Stimulated activated CD8-positive, alpha-beta memory T cell treated with anti-CD3 and anti-CD28 coated beads, Interleukin-15, amount 100 ng/mL, for 24 hours (primary cell): ENCODE data around the gene PRMT3.
"Not testable (repeated sequence)": the region's sequence is repeated elsewhere in the genome, so short reads cannot be mapped to it uniquely, and the experiment has no call there.

Source experiments
- DNase-seq: peaks from one replicate; pipeline ENCODE4 v3.0.0-alpha.2; 2020; ENCODE audit warnings: low read depth

Gene PRMT3

DNA sequence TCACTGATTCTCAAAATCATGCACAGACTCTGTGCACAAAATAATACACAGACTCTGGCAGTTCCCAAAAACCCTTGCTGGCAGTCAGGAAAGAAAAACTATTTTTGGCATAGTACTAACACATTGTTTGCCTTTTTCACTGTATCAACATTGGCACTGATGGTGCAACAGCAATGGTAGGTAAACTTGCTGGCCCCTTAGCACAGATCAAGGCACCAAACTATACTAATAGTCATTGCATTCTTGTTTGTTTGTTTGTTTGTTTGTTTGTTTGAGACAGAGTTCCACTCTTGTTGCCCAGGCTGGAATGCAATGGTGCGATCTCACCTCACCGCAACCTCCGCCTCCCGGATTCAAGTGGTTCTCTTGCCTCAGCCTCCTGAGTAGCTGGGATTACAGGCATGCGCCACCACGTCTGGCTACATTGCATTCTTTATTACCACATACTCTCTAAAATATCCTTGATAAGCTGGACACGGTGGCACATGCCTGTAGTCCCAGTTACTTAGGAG lies 130.9 kb downstream of the PRMT3 start:
- DNase-seq, result no peak

DNA sequence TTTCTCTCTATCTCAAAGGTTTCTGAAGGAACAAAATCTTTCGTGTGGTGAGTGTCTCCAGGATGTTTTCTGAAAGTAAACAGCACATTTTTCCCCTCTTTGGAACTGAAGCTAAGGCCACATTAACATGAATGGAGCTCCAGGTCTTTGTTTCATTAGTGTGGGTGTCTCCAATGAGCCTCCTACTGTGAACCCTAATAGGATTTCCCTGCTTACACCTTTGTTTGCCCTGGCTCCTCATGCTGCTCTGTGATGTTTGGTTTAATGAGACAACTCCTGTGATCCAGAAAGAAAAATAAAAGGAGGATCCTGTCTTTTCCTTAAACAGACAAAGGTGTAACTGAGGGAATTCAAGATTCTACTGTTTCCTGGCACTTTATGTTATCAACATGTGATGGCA lies 135.0 kb downstream of the PRMT3 start:
- DNase-seq, result no peak

DNA sequence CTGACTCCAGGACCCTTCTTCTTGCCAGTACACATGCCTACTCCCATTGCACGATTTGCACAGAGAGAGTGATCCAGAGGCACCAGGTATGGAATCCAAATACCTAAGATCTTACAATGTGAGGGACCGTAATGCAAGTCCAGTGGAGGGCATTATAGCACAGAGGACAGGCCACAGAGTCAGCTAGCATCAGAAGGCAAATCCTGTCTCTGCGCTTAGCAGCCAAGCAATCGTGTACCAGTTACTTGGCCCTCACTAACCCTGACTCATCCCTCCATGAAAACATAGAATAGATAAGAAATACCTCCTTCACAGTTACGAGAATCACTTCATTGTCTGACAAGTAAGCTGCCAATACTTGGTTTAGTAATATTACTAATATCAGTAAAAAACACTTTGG lies 142.2 kb downstream of the PRMT3 start:
- DNase-seq, result no peak

DNA sequence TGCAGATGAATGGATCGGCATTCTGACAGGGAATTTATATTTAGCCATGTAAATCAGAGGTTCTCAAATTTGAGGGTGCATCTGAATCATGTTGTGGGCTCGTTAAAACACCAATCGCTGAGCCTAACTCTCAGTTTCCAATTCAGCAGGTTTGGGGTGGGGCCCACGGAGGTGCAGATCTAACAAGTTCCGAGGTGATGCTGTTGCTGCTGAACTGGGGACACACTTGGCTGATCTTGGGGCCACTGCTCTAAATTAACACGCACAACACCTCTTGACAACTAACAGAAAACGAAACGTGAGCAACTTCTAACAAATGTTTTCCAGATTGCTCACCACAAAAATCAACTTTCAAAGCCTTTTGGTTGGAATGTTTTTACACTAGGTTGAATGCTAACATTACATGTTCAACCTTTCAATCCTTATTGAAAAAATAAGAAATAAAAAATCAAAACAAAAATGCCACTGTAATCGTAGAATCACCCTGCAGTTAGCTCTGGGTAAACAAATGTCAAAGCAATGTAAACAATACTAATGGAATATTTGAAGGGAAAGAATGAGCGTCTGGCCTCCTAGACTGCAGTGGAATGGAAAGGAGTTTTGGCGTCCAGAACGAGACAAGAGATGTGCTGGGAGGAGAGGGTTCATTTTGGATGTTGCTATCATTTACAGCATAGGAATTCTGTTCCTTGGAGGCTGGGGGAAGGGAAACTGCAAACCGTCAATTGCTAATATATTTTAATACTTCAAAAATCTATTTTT lies 143.6 kb downstream of the PRMT3 start:
- no peak for DNase-seq

DNA sequence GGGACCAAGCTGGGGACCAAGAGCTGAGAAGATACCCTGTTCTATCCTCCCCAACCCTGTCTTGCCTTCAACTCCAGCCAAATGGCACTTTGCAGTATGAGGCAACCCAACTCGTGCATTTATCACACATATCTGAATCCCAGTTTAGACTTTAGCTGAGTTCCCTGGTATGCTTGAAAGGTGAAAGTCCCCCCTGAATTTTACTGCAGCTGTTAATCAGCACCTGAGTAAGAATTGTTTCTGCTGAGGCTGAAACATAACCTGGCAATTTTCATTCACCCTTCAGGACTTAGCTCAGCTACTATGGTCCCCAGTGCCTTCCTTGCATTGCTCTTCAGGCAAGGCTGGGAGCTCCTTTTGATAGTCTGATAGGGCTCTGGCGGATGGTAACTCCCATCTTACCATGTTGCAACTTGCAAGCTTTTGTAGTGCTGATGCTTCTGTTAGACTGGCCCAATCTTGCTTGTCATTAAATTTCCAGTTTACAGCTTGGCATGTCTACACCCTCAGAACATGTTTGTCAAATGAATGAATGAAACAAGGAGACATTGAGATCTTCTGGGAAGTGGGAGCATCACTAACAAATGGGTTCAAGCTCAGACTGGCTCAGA lies 147.9 kb downstream of the PRMT3 start:
- DNase-seq, result no peak

DNA sequence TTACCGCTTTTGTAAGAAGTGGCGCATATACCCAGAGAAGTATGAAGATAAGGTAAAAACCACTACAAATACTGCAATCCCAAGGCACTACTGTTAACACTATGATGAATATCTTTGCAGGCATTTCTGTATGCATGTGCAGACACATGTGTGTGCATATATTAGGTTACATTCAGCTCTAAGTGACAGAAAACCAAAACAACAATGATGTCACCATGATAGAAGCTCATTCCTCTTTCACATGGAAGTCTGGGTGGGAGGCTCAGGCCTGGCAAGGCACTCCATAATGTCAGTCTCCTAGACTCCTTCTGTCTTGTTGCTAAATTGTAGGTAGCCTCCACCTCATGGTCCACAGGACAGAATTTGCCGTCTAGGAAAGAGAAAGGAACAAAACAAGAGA lies 148.8 kb downstream of the PRMT3 start:
- no peak for DNase-seq

DNA sequence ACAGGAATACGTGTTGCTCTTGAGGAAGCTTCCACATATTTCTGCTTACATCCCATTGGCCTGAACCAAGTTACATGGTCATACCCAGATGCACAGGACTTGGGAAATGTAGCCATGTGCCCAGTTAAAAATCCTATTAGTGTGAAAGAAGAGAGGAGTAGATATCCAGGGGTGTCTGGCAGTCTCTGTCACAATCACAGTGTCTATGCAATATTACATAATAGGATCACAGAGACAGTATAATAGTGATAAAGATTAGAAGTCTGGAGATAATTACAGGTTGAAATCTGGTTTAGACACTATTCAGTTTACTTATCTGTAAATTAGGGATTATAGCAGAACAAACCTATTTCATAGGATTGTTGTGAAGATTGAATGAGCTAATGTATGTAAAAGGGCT lies 149.3 kb downstream of the PRMT3 start:
- DNase-seq, result no peak

DNA sequence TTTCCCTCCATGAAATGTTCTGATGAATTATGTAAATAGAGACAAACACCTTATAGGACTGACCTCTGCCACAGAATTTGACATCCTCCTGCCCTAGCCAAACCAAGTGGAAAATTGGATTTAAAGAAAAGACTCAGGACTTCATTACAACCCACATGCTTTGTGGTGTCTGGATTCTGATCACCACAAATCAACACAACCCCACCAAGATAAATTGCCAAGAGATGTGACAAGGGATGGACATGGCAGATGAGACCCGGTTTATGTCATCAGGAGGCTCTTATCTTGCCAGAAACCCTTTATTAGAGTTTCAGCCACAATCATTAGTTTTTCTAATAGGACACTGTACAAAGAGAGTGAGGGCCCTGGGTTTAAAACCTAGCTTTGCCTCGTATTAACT lies 154.0 kb downstream of the PRMT3 start:
- no peak for DNase-seq

DNA sequence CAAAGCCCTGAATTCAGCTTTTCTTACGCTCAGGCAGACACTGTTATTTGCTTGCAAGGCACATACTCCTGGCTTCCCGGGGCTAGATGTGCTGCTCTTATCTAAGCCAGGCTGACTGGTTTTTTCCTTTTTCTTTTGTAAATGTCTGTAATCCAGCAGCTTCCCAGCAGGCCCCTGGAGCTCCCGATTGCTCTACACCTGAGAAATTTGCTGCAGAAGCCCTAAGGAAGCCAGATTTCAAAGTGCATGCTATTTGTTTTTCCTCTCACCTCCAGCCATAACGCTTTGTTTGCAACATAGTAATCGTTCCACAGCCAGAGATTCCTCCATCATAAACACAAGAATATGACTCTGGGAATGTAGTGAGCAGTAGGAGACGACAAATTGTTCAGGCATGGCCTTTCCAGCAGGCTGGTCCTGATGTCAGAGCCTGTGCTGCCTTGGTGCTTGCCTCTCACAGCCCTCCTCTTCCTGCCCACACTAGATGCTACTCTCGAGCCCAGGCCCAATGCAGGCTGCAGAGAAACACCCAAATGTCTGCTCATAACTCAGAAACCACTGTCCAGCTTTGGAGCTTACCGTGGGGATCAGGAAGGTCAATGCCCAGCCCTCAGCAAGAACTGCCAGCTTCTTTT lies 157.2 kb downstream of the PRMT3 start:
- no peak for DNase-seq

DNA sequence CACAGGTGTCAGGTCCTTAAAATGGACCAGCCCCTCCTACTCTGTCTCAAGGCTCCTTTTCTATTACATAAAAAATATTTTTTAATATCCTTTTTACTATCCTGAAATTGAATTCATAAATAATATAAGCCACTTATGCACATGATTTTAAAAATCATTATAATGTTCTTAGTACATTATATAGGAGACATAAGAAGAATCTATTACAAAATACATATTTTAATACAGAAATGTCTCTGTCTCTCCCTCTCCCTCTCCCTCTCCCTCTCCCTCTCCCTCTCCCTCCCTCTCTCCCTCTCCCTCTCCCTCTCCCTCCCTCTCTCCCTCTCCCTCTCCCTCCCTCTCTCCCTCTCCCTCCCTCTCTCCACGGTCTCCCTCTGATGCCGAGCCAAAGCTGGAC lies 159.9 kb downstream of the PRMT3 start:
- DNase-seq, result no peak

DNA sequence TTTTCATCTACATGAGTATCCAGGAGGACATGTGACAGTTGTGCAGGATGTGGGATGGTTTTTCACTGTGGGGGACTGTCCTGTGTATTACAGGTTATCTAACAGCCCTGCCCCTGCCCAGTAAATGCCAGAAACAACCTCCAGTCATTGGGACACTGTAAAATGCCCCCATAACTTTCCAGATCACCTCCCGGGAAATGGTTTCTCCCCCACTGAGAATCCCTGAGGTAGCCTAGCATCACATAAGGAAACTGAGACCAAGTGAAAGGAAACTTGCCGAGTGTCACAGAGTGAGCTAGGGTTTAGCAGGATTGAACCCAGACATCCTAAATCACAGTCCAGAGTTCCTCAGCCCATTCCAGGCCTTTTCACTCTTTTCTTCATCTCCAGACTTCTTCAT lies 163.6 kb downstream of the PRMT3 start:
- no peak for DNase-seq

DNA sequence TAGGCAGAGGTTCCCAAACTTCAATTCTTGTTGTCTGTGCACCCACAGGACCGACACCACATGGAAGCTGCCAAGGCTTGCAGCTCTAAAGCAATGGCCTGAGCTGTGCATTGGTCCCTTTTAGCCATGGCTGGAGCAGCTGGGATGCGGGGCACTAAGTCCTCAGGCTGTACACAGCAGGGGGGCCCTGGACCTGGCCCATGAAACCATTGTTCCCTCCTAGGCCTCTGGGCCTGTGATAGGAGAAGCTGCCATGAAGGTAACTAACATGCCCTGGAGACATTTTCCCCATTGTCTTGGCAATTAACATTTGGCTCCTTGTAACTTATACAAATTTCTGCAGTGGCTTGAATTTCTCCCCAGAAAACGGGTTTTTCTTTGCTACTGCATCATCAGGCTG lies 168.3 kb downstream of the PRMT3 start:
- DNase-seq, result no peak

DNA sequence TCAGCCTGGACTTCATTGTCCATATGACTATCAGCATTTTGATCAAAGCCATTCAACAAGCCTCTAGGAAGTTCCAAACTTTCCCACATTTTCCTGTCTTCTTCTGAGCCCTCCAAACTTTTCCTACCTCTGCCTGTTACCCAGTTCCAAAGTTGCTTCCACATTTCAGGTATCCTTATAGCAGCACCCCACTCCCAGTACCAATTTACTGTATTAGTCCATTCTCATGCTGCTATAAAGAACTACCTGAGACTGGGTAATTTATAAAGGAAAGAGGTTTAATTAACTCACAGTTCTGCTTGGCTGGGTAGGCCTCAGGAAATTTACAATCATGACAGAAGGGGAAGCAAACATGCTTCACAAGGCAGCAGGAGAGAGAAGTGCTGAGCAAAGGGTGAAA lies 168.9 kb downstream of the PRMT3 start:
- not testable (repeated sequence) for DNase-seq

DNA sequence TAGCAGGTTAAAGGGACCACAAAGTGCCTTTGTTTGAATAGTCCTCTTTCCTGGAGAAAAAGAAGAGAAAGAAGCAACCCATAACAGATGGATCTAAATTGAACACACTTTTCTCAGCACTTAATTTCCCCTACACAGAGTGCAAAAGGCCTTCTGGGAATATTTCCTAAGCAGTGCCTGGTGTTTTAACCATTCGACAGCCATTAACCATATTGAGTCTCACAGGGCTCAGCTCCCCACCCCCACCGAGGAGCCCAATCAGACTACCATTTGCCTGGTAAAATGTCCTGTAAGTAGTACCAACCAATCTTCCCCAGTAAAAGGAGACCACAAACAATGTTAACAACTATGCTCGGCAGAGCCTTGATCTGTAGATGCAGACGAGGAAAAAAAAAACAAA lies 171.2 kb downstream of the PRMT3 start:
- no peak for DNase-seq
